Esophagus squamous epithelium (tissue), 4 donors: ENCODE measurements around the gene PIMREG.

Experiments used
- CTCF ChIP-seq, 6 experiments: fragments of 450-650 bp in 4 of 6; fragments of 200-600 bp in 2 of 6; sonication (generic) in 2 of 6; IDR thresholded peaks; one replicate each; pipeline ENCODE4 v1.5.1; 2016 to 2019; ENCODE audit warnings: antibody characterized with exemption in 6 of 6, mild to moderate bottlenecking in 4 of 6, moderate library complexity in 4 of 6
- POLR2A ChIP-seq, 4 donors: fragments of 450-650 bp; IDR thresholded peaks; one replicate each; pipeline ENCODE4 v1.6.1; 2017; ENCODE audit warnings: antibody characterized with exemption in 4 of 4, mild to moderate bottlenecking in 4 of 4, moderate library complexity in 3 of 4

- peak; percentile 54 to 84 (median 77) for TF ChIP-seq CTCF (IDR thresholded peaks at IDR 0.05)
- no peak for TF ChIP-seq POLR2A (IDR thresholded peaks at IDR 0.05)
These were observed 8.3 kb upstream of the PIMREG start for GRCh38 chr17:6435968-6436367.
